WI38 (cell line): ENCODE results near the gene PTPRG.

Source experiments
- H3K4me3 ChIP-seq: 2 replicates; pipeline ENCODE4 v1.5.1; 2011; ENCODE audit warnings: low read depth, mild to moderate bottlenecking, control low read depth, low read length
- TF ChIP-seq, protein P1 (sequence below): IDR thresholded peaks from 2 replicates; pipeline ENCODE4 v1.5.1; 2012; ENCODE audit warnings: low read depth, mild to moderate bottlenecking, control low read depth, low read length

Gene PTPRG

DNA sequence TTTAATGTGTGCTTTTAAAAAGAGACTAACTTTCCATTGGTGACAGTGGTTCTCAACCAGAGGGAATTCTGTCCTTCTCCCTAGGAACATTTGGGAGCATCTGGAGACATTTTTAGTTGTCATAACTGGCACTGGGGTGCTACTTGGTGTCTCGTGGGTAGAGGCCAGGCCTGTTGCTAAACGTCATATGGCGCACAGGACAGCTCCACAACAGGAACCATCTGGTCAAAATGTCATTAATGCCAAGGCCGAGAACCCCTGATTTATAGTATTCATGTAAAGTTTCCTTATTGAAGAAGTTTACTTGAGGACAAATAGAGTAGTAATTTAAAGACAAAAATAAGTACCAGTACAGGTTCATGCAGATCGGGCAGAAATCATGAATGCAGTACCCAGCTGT lies 647.7 kb downstream of the PTPRG start:
- TF ChIP-seq, protein P1, sequence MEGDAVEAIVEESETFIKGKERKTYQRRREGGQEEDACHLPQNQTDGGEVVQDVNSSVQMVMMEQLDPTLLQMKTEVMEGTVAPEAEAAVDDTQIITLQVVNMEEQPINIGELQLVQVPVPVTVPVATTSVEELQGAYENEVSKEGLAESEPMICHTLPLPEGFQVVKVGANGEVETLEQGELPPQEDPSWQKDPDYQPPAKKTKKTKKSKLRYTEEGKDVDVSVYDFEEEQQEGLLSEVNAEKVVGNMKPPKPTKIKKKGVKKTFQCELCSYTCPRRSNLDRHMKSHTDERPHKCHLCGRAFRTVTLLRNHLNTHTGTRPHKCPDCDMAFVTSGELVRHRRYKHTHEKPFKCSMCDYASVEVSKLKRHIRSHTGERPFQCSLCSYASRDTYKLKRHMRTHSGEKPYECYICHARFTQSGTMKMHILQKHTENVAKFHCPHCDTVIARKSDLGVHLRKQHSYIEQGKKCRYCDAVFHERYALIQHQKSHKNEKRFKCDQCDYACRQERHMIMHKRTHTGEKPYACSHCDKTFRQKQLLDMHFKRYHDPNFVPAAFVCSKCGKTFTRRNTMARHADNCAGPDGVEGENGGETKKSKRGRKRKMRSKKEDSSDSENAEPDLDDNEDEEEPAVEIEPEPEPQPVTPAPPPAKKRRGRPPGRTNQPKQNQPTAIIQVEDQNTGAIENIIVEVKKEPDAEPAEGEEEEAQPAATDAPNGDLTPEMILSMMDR = no peak

DNA sequence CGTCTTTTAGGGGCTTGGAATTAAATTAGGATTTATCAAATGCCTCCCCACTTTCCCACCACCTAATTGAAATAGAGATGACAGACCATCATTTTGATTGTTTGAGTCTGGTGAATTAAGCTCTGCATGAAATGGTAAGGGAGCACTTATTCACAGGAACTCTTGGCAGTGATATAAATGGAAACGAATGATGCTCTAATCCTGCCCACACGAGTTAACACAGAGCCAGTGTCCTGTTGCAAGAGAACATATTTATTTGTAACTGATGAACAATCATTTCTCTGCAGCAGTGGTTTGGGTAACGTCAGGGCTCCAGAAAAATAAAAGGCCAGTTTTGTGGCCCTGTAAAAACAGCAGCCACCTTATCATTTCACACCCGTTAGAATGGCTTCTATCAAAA lies 648.6 kb downstream of the PTPRG start:
- H3K4me3 ChIP-seq = no peak overlapping the region
- TF ChIP-seq, protein P1 = no peak

More for the DNA sequence above, 647.7 kb downstream of the PTPRG start:
- no peak overlapping the region for H3K4me3 ChIP-seq

- TF ChIP-seq, protein P1 = no peak
- no peak overlapping the region for H3K4me3 ChIP-seq
These were observed 650.5 kb downstream of the PTPRG start for GRCh38 chr3:62211675-62212429.

GRCh38 chr3:62214850-62215249 lies 653.5 kb downstream of the PTPRG start:
- no peak overlapping the region for H3K4me3 ChIP-seq
- TF ChIP-seq, protein P1 = no peak

- TF ChIP-seq, protein P1 = no peak
- no peak overlapping the region for H3K4me3 ChIP-seq
These were observed 659.2 kb downstream of the PTPRG start for GRCh38 chr3:62220616-62221015.

- TF ChIP-seq, protein P1 = no peak
- H3K4me3 ChIP-seq = no peak overlapping the region
These were observed 663.7 kb downstream of the PTPRG start for GRCh38 chr3:62225051-62225450.

- TF ChIP-seq, protein P1 = no peak
- no peak overlapping the region for H3K4me3 ChIP-seq
These were observed 665.4 kb downstream of the PTPRG start for GRCh38 chr3:62226601-62227339.
